Measurements from ENCODE around the gene CSPG5.

Gene CSPG5

GRCh38 chr3:47536967-47537366, 41.7 kb downstream of the CSPG5 start:
- DNase-seq (ENCODE audit: low read depth in 2 of 2), result no peak

- DNase-seq (ENCODE audit: low read depth in 2 of 2), result no peak
Observed at GRCh38 chr3:47536221-47536891, 42.3 kb downstream of the CSPG5 start.

- DNase-seq (ENCODE audit: low read depth in 2 of 2), result no peak
Observed at GRCh38 chr3:47533996-47534454, 44.6 kb downstream of the CSPG5 start.

GRCh38 chr3:47533481-47533880, 45.2 kb downstream of the CSPG5 start:
- DNase-seq (ENCODE audit: low read depth in 2 of 2), result no peak

DNA sequence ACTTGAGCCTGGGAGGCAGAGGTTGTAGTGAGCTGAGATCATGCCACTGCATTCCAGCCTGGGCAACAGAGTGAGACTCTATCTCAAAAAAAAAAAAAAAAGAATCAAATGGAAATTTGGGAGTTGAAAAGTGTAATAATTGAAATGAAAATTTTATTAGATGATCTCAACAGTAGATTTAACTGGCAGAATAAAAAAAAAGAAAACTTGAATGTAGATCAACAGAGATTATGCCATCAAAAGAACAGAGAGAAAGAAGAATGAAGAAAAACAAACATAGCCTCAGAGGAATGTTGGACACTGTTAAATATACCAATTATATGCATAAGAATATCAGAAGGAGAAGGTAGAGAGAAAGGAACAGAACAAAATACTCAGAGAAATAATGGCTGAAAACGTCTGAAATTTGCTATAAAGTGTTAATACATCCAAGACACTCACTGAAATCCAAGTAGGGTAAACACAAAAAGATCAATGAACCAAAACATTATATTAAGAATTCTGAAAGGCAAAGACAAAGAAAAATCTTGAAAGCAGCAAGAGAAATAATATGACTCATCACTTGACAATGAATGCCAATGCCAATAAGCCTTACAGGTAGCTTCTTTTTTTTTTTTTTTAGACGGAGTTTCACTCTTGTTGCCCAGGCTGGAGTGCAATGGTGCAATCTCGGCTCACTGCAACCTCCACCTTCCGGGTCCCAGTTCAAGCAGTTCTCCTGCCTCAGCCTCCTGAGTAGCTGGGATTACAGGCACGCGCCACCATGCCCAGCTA, 50.5 kb downstream of the CSPG5 start:
- no peak for DNase-seq (ENCODE audit: low read depth in 2 of 2)

- DNase-seq (ENCODE audit: low read depth in 2 of 2), result no peak
Observed at GRCh38 chr3:47525617-47526016, 53.0 kb downstream of the CSPG5 start.

DNA sequence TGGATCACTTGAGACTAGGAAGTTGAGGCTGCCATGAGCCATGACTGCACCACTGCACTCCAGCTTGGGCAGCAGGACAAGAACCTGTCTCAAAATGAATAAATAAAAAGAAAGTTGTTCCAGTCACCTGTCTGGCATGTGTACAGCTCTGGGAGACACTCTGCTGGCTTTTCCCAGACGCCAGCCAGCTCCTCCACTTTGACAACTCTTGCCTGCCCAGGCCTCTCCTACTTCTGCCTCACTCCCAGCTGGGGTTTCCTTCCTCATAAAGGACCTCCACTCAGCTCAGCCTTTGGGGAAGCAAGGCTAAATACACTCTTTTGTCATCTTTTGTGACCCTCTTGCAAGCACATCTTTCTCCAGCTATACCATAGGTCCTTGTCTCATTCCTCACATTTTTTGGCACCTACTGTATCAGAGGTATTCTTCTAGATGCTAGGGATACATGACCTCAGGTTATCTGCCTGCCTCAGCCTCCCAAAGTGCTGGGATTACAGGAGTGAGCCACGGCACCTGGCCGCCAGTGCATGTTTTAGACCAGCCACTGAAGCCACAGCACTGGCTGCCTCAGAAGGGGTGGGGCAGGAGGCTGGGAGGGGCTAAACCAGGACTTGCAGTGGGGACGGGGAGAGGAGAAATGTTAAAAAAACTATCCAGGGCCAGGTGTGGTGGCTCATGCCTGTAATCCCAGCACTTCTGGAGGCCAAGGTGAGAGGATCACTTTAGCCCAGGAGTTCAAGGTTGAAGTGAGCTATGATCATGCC, 55.2 kb downstream of the CSPG5 start:
- DNase-seq (ENCODE audit: low read depth in 2 of 2), result no peak

DNA sequence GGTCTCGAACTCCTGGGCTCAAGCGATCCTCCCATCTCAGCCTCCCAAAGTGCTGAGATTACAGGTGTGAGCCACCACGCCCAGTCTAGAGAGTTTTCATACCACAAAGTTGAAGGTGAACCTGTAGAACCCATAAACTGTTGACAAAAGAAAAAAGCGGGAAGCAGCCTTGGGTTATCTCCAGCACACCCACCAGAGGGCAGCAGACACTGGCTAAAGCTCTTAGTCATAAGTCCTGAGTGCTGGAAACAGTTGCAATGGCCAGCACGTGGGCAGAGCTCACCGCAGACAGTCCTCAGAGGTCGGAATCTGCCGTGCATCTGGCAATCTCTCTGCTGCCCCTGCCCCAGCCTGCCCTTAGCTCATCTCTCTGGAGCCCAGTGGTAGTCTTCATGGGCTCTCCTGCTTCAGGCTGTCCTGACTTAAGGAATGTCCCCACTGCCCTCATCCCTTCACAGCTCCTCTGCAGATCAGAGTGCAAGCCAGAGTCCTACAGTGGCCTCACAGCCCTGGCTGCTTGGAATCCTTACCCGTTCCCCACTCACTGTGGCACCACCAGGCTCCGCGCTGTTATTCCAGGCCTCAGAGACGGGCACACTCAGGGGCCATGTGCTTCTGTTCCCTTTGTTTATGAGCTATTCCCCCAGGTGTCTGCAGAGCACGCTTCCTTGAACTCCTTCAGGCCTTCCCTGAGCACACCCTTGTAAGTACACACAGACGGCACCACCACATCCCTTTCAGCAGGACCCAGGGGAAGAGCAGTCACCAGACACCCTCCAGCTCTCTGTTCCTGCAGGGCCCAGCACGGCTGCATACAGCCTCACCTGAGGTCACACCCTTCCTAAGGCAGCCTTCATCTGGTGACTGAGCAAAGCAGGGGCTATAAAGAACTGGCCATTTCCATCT, 56.3 kb downstream of the CSPG5 start:
- DNase-seq (ENCODE audit: low read depth in 2 of 2), result peak; percentile 39 to 44

GRCh38 chr3:47520756-47521155, 57.9 kb downstream of the CSPG5 start:
- DNase-seq (ENCODE audit: low read depth in 2 of 2), result no peak

DNA sequence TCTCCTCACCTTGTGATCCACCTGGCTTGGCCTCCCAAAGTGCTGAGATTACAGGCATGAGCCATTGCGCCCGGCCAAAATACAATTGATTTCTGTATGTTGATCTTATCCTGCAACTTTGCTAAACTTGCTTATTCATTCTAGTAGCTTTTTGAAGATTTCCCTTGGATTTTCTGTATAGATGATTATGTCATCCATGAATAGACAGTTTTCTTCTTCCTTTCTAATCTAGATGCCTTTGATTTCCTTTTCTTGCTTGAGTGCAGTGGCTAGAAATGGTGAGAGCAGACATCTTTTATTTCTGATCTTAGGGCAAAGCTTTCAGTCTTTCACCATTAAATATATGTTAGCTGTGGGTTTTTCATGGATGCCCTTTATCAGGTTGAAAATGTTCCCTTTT, 60.7 kb downstream of the CSPG5 start:
- DNase-seq (ENCODE audit: low read depth in 2 of 2), result no peak

DNA sequence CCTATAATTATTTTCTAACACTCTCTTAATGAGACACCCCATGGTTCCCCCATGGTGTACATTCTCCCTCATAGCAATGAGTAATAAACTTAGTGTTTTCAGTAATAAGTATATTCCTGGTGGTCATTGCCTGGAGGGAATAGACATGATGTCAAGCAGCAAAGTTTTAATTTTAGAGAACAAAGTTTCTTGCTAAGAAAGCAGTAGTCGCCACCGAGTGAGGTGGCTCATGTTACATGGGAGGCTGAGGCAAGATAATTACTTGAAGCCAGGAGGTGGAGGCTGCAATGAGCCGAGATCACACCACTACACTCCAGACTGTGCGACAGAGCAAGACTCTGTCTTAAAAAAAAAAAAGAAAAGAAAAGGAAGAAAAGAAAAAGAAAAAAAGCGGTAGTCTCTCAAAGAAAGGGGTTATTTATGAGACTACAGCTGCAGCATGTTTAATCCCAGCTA, 62.8 kb downstream of the CSPG5 start:
- no peak for DNase-seq (ENCODE audit: low read depth in 2 of 2)

DNA sequence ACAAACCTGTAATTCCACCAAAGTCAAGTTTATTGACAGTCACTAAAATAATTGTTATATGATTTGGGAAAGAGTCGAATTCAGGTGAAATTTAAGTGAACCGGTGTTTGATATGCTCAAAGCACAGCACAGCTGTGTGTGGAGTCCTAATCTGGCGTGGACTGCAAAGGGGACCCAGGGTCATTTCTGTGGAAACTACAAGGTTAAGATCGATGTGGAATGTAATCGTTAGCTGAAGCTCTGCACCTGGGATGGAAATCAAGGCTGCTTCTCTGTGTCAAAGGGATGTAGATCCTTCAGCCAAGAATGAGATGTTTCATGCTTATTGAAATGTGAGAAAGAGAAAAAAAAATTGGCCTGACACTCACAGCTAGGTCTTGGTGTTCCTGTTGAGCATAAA, 63.6 kb downstream of the CSPG5 start:
- DNase-seq (ENCODE audit: low read depth in 2 of 2), result no peak

DNA sequence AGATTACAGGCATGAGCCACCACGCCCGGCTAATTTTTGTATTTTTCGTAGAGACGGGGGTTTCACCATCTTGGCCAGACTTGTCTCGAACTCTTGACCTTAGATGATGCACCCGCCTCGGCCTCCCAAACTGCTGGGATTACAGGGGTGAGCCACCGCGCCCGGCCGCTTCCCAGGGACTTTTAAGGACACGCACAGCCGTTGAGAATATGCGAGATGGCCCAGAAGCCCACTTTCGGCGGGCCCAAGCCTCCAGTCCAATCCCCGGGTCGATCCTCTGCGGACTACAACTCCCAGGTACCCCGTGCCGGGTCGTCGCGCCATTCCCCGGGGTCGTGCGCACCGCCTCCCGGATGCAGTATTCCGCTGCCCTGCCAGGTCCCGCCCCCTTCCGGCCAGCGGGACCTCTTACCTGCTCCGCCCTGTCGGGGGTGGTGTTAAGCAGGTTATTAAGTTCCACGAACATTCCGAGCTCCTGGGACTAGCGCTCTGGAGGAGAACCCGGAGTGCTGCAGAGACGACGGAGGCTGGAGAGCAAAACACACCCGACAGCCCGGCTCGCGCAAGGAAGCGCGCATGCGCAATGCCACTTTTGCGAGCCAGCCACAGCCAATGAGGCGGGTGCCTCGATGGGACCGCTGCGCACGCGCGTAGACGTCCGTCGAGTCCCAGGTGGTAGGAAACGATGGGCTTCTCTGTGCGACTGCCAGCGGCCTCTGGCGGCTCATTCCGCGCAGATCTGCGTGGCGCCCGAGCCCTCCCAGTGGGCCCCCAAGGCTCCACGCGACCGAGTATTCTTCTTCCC, 65.3 kb downstream of the CSPG5 start, which contains the start of gene ELP6:
Gene ELP6, minus strand, starts transcription at position 588 of the 805 bp plus-strand sequence. Its CDS starts 122 bp downstream, at position 466.
- DNase-seq (ENCODE audit: low read depth in 2 of 2), result peak; percentile 93 to 96

- DNase-seq (ENCODE audit: low read depth in 2 of 2), result no peak
Observed at GRCh38 chr3:47512416-47513124, 66.1 kb downstream of the CSPG5 start.
